ENCODE data around the gene RHOBTB1.
A peak's percentile ranks its signal among the peaks of the same experiment; 100 is the strongest.
"Not testable (repeated sequence)": the region's sequence is repeated elsewhere in the genome, so short reads cannot be mapped to it uniquely, and the experiment has no call there.

RHOBTB1 gene

GRCh38 chr10:60944058-60944909 lies at the start of gene RHOBTB1:
RHOBTB1 (minus strand) TSS chr10:60944185; CDS start chr10:60911542, 32,643 bp downstream.
- peak in 1 of 2 donors; percentile 18 for DNase-seq (ENCODE audit: low read depth in 2 of 2)

DNA sequence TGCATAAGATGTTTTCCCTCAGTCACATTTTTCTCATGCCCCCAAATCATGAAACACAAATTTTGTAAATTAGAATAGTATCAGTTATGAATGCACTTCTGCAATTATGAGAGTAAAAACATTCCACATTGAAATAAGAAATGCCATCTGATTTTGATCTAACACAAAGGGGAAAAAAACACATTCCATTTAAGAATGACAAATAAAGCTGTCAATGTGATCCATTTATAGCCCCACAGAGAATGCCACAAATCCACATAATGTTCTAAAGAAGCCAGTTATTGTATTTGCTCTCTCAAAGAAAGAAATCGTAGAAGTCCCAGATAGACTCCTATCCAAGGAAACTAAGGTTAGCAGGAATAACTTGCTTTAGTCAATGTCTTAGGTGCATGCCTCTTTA lies 48.7 kb upstream of the RHOBTB1 start:
- no peak for DNase-seq (ENCODE audit: low read depth in 2 of 2)

- no peak for DNase-seq (ENCODE audit: low read depth in 2 of 2)
Observed at GRCh38 chr10:60990663-60991062, 46.7 kb upstream of the RHOBTB1 start.

DNA sequence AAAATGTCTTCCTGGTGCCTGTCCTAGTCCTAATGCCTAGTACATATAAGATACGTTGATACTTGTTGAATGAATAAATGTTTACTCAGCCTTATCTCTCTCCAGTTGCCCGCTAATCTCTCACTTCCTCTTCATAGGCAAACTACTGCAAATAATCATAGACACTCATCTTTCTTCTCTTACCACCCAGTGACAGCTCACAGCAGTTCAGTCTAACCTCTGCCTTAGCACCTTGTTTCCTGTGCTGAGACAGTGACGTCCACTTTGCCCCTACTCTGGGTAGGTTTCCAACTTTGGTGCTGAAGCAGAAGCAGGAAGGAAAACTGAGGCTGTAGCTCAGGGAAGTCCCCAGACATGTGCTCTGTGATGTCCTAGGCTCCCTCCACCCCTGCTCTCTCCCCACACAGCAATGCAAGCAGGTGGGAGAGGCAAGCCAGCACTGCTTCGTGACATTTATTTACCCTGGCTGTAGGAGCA lies 45.5 kb upstream of the RHOBTB1 start:
- no peak for DNase-seq (ENCODE audit: low read depth in 2 of 2)

DNA sequence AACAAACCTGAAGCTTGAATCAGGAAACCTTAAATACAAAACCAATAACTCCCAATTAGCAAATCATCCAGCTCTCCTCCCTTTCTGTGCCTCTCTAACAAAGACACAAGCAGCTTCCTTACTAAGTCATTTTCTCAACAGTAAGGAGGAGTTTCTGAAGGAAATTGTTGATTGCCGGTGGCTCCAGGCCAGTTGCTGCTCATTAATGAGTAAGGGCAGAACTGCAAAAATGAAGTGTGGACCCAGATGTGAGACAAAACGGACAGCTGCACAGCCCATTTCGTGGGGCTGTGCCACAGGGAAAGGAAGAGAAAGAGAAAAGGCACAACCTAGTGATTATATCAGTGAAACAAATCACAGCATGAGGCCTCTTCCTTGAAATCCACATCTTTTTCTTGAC lies 42.8 kb upstream of the RHOBTB1 start:
- DNase-seq (ENCODE audit: low read depth in 2 of 2): no peak

GRCh38 chr10:60985951-60986350 lies 42.0 kb upstream of the RHOBTB1 start:
- DNase-seq (ENCODE audit: low read depth in 2 of 2): no peak

DNA sequence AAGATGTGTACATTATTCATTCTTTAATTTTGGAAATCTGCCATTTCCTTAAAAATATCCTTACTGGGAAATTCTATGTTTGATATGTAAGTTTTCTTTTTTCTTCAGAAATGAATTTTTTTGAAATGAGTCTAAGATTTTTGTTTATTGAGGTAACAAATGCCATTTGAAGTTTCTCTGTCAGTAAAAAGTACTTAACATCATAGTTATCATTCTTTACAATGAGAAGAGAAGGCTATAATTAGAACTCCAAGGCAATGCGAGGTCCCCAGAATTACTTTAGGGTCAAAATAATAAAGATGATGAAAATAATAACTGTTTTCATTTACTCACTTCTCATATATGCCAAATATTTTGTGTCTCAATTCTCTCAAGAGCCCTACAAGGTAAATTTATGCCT lies 37.0 kb upstream of the RHOBTB1 start:
- no peak for DNase-seq (ENCODE audit: low read depth in 2 of 2)

DNA sequence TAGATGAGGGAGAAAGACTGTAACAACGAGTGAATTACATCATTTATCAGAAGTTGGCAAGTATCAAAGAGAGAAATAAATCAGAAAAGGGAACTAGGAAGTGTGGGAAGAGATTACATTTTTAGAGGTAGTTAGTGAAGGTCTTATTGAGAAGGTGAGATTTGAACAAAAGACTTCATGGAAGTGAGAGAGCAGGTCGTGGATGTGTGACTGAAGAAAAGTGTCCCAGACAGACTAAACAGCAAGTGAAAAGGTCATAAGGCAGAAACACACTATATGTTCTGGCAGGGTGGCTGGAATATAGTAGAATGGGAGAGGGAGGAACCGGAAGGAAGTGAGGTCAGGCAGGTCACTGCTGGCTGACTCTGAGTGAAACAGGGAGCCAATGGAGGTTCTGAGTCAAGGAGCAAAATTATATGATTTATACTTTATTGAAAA lies 35.7 kb upstream of the RHOBTB1 start:
- no peak for DNase-seq (ENCODE audit: low read depth in 2 of 2)

- DNase-seq (ENCODE audit: low read depth in 2 of 2): no peak
Observed at GRCh38 chr10:60978287-60979115, 34.5 kb upstream of the RHOBTB1 start.

DNA sequence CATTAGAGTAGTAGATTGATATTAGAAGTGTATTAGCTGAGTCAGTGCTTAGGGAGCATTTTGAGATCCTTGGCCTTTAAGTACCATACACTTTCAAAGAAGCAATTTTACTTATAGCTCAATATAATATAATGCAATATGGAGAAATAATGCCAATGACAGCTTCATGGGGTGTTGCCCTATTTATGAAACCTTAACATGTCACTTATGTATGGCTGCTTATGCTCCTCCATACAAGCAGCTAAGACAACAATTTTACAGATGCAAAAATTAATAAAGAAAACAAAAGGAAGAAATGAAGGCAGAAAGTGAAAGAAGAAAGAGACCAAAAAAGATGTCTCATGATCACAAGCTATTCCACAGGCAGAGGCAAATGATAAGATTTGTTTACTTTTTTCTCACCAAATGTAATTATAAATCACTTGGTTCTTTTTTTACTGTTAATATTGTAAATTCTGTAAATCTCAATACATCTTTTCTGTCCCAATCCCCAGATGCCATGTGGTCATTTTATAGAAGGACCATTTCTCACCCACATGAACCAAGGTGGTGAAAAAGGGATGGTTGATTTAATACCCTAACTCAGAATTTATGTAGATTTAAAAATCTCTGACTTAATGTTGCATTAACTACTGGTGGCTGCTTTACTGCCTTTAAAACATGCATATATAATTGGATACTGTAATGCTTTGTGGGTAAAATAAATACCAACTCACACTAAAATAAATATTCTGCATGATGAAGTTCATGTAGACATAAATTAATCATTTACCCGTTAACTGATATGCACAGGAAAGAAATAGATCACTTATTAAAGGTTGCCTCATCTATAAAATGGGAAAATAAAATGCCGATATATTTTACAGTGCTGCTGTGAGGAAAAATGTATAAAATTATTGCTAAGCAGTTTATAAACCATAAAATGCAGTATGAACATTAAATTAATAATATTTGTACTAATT lies 33.5 kb upstream of the RHOBTB1 start:
- no peak for DNase-seq (ENCODE audit: low read depth in 2 of 2)

- DNase-seq (ENCODE audit: low read depth in 2 of 2): no peak
Observed at GRCh38 chr10:60976687-60977086, 32.7 kb upstream of the RHOBTB1 start.

GRCh38 chr10:60975716-60976115 lies 31.7 kb upstream of the RHOBTB1 start:
- DNase-seq (ENCODE audit: low read depth in 2 of 2): no peak

- no peak for DNase-seq (ENCODE audit: low read depth in 2 of 2)
Observed at GRCh38 chr10:60974463-60975149, 30.6 kb upstream of the RHOBTB1 start.

DNA sequence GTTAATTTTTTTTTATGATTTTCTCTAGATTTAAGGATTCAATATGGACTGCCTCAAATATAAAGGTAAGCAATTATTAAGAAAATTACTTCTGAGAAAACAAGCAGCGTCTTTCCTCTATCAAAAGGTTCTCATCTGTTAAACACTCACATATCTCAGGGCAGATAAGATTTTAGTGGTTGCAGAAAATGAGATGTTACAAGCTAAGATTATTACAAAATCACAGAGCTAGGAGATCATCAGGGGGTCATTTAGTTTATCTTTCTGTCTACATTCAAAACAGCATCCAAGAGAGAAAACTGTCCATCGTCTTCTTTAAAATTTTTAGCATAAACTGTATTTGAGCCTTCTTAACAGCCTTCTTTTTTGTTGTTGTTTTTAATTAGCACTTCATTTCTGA lies 29.1 kb upstream of the RHOBTB1 start:
- no peak for DNase-seq (ENCODE audit: low read depth in 2 of 2)

- DNase-seq (ENCODE audit: low read depth in 2 of 2): not testable (repeated sequence)
Observed at GRCh38 chr10:60972181-60972580, 28.2 kb upstream of the RHOBTB1 start.

DNA sequence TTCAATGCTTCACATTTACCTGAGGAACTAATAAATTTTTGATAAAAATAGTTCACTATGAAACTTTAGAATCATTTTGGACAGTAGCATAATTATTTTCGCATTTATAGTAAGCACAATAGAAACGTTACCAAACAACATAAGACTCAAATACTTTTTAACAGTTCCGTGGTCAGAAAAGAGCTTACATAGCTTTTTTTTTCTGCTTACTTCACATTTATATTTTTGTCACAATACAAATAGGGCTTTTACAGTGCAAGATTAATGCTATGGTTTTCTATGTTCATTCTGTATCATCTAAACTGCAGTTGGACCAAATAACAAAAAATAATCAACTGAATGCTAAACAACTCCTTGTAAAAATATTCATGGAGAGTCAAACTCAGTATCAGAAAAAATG lies 26.5 kb upstream of the RHOBTB1 start:
- no peak for DNase-seq (ENCODE audit: low read depth in 2 of 2)

DNA sequence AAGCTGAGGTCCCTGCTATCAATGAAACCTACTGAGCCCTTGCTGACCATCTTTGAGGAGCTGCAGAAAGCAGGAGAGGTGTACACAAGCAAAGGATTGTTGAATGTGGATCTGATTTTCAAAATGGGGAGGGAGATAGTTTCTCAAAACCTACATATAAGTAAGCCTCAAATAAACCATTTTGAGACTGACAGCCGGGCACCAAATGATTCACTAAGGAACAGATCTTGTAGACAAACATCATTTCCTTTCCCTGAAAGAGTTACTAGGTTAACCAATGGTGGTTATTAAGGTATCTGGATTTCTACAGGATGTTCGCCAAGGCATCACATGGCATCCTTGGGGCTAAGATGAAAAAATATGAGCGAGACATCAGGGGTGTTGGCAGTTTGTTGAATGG lies 24.5 kb upstream of the RHOBTB1 start:
- DNase-seq (ENCODE audit: low read depth in 2 of 2): no peak

DNA sequence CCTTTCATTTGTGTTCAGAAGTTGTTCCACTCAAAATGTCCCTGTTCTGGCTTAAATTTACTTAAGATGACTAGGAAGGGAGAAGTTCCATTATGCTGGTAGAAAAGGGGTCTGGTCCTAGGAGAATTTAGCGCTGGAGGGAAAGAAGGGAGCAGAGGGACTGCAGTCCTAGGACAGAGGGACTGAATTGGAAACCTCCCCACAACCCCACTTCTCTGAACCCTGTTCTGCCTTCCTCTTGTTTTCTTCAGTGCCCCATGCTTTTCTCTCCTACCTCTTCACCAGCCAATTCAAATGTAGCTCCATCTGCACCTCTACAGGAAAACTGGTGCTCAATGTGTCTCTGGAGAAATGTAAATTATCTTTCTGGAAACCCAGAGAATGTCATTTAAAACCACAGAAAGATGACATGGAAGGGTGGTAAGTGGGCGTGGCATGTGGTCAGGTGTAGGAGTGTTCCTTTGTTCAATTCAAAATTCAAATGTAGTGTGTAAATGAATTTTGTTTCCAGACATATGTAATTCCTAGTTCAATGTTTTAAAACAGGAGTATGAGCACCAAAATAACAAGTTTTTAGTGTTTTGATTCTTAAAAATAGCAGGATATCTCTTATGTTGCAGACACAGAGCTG lies 24.0 kb upstream of the RHOBTB1 start:
- no peak for DNase-seq (ENCODE audit: low read depth in 2 of 2)

- no peak for DNase-seq (ENCODE audit: low read depth in 2 of 2)
Observed at GRCh38 chr10:60967260-60967659, 23.3 kb upstream of the RHOBTB1 start.

DNA sequence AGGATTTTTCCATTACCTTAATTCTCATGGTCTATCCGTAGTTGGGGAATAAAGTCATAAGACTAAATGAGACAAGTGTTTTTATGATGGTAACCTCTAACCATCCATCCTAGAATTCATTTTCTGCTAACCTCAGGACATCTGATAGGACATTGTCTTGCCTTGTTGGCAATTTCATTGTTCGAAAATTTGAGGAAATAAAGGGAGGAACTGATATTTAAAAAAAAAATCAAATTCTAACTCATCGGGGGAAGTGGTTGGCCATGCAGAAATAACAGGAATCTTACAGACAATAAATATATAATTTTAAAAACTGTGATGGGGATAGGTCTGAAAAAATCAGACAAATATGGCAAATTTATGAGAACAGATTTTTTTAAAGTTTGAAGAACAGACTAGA lies 21.7 kb upstream of the RHOBTB1 start:
- DNase-seq (ENCODE audit: low read depth in 2 of 2): no peak
